Measurements from ENCODE around the gene WWOX. TPM values are rescaled to one million over a fixed set of nuclear protein-coding genes. Genes with fewer than 3 reads are reported as not detected.

The WWOX gene
- total RNA-seq, 4 donors from 2014 or later, result 135 to 209 (median 159) TPM

GRCh38 chr16:78560997-78561396 is 461.5 kb downstream of the WWOX start:
- intact Hi-C loops (cut with DNase I), result no loop called here
- Histone ChIP-seq H3K9me3 (no peaks in the 10 kb centered on the region), H3K36me3 (no peaks in the 10 kb centered on the region), H3K27ac (no peak overlapping the region), H3K4me3 (replicated peaks in 1 of 3) (no peak overlapping the region), H3K4me1 (peaks cover 16 to 17% of the 10 kb centered on the region in 2 donors), H3K27me3 (no peaks in the 10 kb centered on the region)
- TF ChIP-seq CTCF (IDR thresholded peaks at IDR 0.05), result no peak
- no peak for TF ChIP-seq POLR2A (IDR thresholded peaks at IDR 0.05)
- DNase-seq, result no peak
- 92 to 100% methylated on average over 1 of the region's 1 CpG for WGBS, 2 donors

DNA sequence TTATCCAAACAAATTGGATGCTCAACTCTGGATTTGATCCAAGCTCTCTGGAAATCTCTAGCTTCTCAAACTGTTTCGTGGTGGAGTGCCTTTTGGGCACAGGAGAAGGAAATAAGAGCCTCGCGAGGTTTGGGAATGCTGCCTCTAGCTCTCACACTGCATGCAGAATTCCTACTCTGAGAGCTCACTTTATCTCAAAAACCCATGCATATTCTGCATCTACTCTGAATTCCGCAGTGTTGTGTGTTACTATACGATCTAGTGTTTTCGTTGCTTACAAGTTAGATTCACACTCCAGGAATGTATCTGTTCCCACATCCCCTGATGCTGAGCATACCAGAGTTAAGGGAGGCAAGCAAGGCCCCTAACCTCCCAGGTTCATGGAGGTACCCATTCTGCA is 462.7 kb downstream of the WWOX start:
- Histone ChIP-seq H3K27ac (no peak overlapping the region), H3K36me3 (no peaks in the 10 kb centered on the region), H3K9me3 (no peaks in the 10 kb centered on the region), H3K4me1 (peaks cover 12 to 13% of the 10 kb centered on the region in 2 donors), H3K27me3 (no peaks in the 10 kb centered on the region), H3K4me3 (replicated peaks in 1 of 3) (no peak overlapping the region)
- 70 to 77% methylated on average over 6 of the region's 6 CpGs for WGBS, 2 donors
- TF ChIP-seq POLR2A (IDR thresholded peaks at IDR 0.05) (no peak), CTCF (IDR thresholded peaks at IDR 0.05) (no peak)
- intact Hi-C loops (cut with DNase I), result no loop called here
- no peak for DNase-seq

- no peak for TF ChIP-seq CTCF (IDR thresholded peaks at IDR 0.05)
- TF ChIP-seq POLR2A (IDR thresholded peaks at IDR 0.05), result no peak
- H3K4me1 ChIP-seq, result peaks cover 12 to 13% of the 10 kb centered on the region in 2 donors
- H3K36me3 ChIP-seq, result no peaks in the 10 kb centered on the region
- H3K4me3 ChIP-seq (replicated peaks in 1 of 3), result no peak overlapping the region
- WGBS, 2 donors, result 85 to 93% methylated on average over 8 of the region's 8 CpGs
- no peaks in the 10 kb centered on the region for H3K27me3 ChIP-seq
- no peak overlapping the region for H3K27ac ChIP-seq
- intact Hi-C loops (cut with DNase I), result no loop called here
- H3K9me3 ChIP-seq, result no peaks in the 10 kb centered on the region
- no peak for DNase-seq
Measured at GRCh38 chr16:78562650-78563049, 463.2 kb downstream of the WWOX start.

- Histone ChIP-seq H3K4me1 (peaks cover 12 to 13% of the 10 kb centered on the region in 2 donors), H3K36me3 (no peaks in the 10 kb centered on the region), H3K9me3 (no peaks in the 10 kb centered on the region), H3K27ac (peak overlapping the region; percentile 40 to 51 (median 42)), H3K27me3 (no peaks in the 10 kb centered on the region), H3K4me3 (replicated peaks in 1 of 3) (no peak overlapping the region)
- DNase-seq, result peak; percentile 45 to 65
- TF ChIP-seq CTCF (IDR thresholded peaks at IDR 0.05) (no peak), POLR2A (IDR thresholded peaks at IDR 0.05) (no peak)
- intact Hi-C loops (cut with DNase I), result no loop called here
- 80 to 85% methylated on average over 7 of the region's 7 CpGs for WGBS, 2 donors
Measured at GRCh38 chr16:78563905-78564304, 464.5 kb downstream of the WWOX start.

- H3K36me3 ChIP-seq, result no peaks in the 10 kb centered on the region
- no peak overlapping the region for H3K4me3 ChIP-seq (replicated peaks in 1 of 3)
- H3K27me3 ChIP-seq, result no peaks in the 10 kb centered on the region
- TF ChIP-seq POLR2A (IDR thresholded peaks at IDR 0.05) (no peak), CTCF (IDR thresholded peaks at IDR 0.05) (no peak)
- WGBS, 2 donors, result 91 to 92% methylated on average over 5 of the region's 5 CpGs
- intact Hi-C loops (cut with DNase I), result no loop called here
- H3K27ac ChIP-seq, result no peak overlapping the region
- peaks cover 13 to 14% of the 10 kb centered on the region in 2 donors for H3K4me1 ChIP-seq
- H3K9me3 ChIP-seq, result no peaks in the 10 kb centered on the region
- no peak for DNase-seq
Measured at GRCh38 chr16:78566397-78567073, 467.1 kb downstream of the WWOX start.

All from thyroid gland (tissue), 4 donors.